GM12891 (cell line): ENCODE data around the gene IL1RAPL1.

Experiments
- POLR2A ChIP-seq: IDR thresholded peaks from 2 replicates; pipeline ENCODE4 v1.6.1; 2011; ENCODE audit warnings: low read depth, low read length, control low read depth
- POU2F2 ChIP-seq: IDR thresholded peaks from 2 replicates; pipeline ENCODE4 v1.6.1; 2011; ENCODE audit warnings: low read depth, mild to moderate bottlenecking, control low read depth, low read length, moderate library complexity
- SPI1 ChIP-seq: IDR thresholded peaks from 2 replicates; pipeline ENCODE4 v1.6.1; 2011; ENCODE audit warnings: low read depth, low read length, control low read depth

GRCh38 chrX:29792335-29792734 is 1205.1 kb downstream of the IL1RAPL1 start:
- no peak for TF ChIP-seq SPI1
- no peak for TF ChIP-seq POLR2A
- no peak for TF ChIP-seq POU2F2
